ENCODE results near the gene COL8A1.

Gene COL8A1

DNA sequence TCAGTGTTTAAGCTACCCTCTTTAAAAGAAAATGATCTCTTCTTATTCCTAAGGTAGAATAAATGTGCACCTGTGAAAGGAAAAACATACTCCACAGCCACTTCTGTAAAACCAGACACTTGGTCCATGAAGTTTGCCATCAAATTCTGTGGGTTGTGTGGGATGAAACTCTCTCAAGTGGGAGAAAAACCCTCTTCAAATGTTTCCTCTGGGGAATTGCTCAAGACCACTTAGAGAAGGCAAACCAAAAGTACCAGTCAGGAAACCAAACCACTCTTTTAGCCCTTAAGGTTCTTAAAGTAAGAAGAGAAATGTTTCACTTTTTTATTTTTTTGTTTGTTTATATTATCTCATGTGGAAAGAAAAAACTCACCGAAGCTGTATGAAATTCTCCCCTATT lies 1.2 kb downstream of the COL8A1 start:
- DNase-seq (ENCODE audit: low read depth) = no peak

DNA sequence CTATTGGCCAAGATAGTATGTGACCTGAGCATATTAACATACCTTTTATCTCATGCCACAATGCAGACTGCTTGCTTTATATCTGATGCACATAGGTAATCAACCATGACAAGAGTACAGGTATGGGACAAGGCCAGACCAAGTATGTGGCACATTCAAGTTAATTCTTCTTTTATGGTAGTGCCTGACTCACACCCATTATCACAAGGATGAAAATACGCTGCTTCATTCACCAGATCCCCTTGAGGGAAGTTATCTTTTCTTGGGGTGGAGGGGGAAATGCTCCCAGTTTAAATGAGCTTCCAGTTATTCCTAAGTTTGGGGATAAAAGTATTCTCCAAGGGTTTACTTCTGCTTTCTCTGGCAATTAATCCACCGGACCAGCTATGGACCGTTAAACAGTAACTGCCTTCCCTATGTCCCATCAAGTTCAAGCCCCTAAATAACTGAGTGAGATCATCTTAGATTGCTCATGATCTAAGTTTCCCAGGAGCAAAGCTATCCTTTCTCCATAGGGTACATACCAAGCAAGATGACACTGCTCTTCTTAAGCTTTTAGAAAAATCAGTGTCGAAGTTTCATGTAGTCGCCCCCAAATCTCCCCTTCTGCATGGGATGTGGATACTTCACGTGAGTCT lies 1.9 kb downstream of the COL8A1 start:
- no peak for DNase-seq (ENCODE audit: low read depth)

DNA sequence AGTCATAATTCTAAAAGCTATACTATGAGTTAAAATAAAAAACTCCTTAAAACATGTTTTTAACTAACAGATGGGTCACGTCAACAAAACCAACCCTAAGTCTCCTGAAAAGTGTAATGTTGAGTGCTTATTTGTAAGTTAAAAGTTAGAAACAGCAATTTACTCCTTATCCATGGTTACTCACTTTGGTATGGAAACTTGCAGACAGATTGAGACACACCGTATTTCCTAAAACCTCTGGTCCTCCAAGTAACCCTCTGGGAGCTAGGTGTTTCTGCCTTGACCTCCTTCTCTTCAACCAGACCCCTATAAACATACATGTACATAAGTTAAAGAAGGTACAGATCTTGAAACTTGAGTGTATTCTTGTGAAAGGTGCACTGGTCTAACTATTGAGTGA lies 3.1 kb downstream of the COL8A1 start:
- DNase-seq (ENCODE audit: low read depth) = no peak

DNA sequence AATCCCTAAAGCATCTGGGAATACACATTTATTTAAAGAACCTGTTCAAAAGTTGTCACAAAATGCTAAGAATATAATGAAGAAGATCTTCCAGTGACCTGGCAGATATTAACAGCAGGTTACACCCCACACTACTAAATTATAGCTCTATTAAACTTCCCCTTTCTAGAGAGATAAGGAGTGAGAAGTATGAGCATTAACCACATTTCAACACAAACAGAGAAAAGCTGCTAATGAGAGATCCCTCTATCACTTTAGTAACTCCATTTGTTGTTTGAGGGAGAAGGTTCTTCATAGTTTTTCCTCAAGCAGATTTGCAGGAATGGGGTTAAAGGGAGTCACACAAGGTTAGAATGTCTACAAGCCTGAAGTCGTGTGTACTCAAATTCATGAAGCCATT lies 3.6 kb downstream of the COL8A1 start:
- DNase-seq (ENCODE audit: low read depth) = no peak

DNA sequence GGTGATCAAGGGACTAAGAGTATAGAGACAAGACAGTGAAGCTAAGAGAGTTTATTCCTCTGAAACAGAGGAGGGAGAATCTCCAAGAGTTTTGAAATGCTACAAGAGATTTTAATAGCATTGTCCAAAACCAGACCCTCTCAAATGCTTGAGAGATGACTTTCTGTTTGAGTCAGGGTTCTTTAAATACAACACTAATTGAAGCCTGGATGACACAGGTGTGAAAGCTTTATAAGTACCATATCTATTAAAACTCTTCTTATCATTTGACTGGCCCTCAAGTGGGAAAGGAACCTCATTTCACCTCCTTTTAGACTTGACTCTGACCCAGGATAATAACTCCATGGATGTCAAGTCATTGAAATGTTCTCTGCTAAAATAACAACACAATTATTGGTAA lies 5.6 kb downstream of the COL8A1 start:
- no peak for DNase-seq (ENCODE audit: low read depth)

DNA sequence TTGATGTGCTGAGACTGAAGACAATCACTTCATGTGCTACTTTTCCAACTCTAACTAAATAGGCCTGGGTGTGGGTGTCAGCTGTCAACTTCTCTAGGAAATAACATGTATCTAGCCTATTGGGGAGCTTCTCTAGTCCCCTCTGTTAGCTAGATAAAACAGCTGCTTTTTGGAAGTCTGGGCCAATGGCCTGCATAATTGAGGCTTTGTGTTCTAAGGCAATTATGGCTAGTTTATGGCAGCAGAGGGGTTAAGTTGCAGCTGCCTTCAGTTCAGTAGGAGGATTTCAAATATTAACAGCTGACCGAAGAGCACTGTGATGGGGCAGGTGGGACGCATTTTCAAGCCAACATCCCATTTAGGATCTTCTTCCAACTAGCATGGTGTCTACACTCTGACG lies 6.4 kb downstream of the COL8A1 start:
- DNase-seq (ENCODE audit: low read depth) = no peak

DNA sequence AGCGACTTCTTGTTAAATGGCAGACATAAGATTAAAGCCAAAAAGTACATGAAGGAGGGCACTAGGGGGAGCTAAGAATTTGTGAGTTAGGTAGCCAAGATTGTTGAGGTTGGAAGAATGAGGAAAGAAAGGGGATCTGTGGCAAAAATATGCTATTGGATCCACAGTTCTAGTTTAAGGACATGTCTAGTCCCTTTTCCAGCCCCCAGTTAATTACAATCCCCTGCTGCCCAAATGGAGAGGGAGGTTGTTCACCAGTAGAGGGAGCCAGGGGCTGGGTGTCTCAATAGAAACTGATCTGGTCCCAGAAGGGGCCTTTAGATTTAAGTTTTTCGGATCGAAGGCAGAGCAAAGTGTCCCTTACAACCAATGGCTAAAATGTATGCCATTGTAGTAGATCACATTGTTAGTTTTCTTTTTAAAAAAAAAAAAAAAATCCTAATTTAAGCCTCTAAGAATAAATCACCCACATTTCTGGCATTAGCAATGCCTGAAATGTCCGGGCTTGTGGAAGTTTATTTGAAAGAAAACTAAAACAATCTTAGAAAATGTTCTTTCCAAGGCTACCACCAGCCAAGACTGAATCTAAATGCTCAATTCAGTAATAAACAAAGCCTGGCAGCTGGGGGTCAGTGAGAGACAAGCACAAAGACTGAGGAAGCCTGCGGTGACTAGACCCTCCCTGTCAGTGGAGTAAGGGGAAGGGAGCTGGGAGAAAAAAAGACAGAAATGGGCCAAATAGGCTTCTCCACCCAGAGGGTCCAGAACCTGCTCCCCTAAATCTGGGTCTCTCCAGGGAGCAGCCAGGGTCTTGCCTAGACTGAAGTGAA lies 7.1 kb downstream of the COL8A1 start:
- DNase-seq (ENCODE audit: low read depth) = no peak

DNA sequence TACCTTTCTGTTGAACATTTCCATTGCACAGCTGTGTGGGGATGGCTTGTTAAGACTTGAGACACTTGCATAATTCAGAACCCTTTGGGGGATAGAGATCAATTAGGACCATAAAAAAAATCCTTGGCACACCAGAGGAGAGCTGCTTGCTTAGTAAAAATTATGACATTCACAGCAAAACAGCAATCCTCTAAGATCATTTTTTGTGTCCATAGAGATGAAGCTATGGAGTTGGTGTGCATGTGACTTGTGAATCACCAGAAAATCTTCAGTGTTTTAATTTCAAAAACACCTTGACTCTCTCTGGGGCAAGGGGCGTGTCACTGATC lies 7.7 kb downstream of the COL8A1 start:
- no peak for DNase-seq (ENCODE audit: low read depth)

DNA sequence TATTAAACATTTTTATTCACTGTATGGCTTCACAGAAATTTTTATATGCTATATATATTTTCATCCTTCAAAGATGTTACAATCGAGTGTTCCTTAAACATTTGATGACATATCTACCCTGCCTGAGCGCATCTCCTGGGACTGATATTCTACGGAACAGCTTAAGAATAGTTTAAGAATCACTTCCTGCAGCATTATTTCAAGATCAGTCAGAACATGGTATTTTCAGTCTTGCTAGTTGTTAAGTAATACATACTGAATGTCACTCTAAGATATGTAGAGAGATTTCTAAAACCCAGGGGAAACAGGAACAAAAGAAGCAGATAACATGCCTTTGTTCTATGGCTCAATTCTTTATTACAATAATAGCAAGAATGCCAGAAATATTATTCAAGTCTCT lies 8.7 kb downstream of the COL8A1 start:
- DNase-seq (ENCODE audit: low read depth) = no peak

DNA sequence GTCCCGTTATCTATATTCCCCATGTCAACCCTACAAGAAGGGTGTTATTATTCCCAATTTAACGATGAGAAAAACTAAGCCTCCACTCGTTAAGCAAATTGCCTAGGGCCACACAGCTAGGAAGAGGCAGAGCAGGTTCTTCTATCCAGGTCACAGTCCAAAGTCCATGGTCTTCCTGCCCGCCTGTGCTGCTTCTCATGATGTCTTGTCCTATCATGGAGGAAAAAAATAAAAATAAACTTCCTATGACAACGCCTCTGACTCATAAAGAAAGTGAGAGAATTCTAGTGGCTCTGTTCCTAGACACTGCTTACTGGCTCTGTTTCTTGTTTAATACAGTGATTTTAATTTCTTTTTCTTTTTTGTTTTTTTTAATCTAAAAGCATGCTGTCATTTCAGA lies 9.7 kb downstream of the COL8A1 start:
- no peak for DNase-seq (ENCODE audit: low read depth)

DNA sequence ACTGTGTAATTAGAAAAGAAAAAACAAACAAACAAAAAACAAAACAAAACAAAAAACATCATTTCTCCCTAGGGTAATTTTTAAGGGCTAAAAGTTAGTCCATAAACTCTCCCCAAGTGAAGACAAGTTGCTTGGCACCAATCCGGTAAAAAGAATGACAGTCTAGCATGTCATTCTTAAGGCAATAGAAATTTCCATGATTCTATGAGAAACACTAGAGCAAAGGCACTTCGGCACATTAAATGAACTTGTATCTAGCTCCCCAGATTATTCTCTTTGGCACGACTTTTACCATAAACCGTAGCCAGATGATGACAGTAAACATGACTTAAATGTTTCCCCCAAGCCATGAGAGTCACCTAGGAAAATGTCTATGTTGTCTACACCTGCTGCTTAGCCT lies 10.1 kb downstream of the COL8A1 start:
- no peak for DNase-seq (ENCODE audit: low read depth)

DNA sequence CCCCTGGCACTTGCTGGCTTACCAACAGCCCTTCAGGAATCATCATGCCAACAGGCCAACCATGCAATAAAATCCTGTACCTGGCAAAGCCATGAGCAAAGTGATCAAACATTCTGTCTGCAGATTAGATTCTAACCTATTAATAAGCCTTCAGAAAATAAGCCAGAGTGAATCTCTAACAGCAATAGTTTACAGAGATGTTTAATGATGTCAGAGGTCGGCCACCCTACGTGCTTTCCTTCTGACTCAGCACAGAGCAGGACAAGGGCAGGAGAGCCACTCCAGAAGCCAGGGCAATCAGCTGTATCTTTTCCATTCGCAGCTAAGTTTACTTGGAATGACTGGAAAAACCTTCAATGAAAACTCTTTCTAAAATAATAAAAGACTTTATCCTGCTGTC lies 13.1 kb downstream of the COL8A1 start:
- no peak for DNase-seq (ENCODE audit: low read depth)

DNA sequence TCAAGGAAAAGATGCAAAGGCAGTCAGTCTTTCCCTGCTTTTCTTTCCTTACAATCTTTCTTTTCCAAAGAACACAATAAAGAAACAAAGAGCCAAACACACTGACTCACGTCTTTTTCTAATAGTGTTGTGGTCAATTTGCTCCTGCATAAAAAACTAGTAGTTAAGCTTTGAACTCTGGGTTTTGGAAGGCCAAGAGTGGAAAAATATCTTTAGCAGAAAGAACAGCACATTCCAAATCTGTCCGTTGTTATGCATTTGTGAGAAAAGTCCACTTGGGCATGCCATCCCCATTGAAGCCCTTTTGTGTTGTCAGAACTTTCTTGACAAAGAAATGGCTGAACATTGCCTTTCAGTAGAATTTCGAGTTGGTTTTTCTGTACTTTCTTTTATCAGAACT lies 18.2 kb downstream of the COL8A1 start:
- no peak for DNase-seq (ENCODE audit: low read depth)

DNA sequence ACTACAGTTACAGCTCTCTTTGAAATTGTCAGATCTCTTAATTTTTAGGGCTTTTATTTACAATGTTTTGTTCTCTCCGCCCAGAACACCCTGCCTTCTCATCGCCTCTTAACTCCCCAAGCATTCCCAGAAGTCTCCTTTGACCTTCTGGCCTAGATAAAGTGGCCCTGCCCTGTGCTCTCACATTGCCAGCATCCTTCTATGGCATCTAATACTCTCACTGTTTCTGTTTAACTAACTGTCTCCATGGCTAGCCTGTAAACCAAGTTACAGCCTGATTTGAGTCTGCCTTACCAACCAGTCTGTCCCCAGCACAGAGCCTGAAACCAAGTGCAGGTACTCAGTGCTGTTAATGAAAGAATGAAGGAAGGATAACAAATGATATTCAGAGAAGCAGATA lies 19.9 kb downstream of the COL8A1 start:
- no peak for DNase-seq (ENCODE audit: low read depth)

DNA sequence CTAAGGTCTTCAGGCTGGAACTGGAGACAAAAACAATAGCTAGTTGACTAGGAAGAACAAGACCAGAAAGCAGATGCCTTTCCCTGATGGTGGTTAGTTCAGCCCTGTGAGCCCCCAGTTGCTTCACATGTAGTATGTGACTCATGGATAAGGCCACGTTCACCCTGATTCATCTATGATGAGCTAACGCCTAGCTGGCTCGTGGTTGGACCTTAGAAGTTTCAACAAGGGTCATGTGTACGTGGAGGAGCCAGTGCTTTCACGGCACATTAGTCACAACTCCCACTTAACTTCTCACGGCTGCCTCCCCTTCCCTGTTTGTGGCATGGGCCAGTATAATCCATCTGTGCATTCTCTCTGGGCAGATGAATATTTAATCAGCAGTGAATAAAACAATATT lies 20.6 kb downstream of the COL8A1 start:
- no peak for DNase-seq (ENCODE audit: low read depth)

DNA sequence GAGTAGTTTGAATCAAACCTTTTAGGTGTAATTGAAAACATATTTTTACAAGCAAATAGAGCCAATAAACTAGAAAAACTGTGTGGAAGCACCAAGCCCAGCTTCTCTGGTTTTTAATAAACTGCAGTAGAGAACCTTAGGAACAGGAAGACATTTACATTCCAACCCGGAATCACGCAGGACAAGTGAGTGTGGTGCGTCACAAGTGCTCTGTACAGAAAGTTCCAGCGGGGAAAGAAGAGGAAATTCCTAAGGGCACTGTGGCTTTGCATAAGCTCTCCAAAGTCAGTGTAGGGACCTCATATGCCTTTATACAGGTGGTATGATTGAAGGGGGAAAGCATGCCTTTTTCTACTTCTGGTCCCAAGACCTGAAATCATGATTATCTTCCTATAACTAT lies 21.6 kb downstream of the COL8A1 start:
- no peak for DNase-seq (ENCODE audit: low read depth)

DNA sequence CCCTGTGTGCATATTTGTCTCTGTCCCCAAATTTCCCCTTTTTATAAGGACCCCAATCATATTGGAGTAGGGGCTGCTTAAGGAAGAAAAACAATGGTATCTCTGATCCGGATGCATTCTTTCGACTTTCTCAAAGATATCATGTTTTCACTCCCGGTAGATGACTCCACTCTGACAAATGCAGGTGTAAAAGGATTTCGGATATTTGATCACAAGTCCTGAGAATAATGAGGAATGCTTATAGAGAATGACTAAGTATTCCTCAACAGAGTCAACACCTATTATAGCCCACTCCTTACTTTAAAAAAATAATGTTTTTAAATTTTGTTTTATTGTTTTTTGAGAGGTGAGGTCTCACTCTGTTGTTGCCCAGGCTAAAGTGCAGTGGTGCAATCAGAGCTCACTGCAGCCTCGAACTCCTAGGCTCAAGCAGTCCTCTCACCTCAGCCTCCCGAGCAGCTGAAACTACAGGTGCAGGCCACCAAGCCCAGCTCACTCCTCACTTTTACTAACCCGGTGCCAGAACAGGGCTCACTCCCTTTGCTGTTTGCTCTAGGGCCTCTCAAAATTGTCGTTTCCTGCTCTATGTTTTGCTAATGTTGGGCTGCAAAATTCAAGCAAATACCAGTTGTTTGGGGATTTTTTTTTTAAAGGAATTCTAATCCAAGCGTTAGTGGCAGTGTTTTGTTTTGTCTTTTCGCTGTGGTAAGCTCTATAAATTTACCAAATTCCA lies 24.6 kb downstream of the COL8A1 start:
- DNase-seq (ENCODE audit: low read depth) = no peak

DNA sequence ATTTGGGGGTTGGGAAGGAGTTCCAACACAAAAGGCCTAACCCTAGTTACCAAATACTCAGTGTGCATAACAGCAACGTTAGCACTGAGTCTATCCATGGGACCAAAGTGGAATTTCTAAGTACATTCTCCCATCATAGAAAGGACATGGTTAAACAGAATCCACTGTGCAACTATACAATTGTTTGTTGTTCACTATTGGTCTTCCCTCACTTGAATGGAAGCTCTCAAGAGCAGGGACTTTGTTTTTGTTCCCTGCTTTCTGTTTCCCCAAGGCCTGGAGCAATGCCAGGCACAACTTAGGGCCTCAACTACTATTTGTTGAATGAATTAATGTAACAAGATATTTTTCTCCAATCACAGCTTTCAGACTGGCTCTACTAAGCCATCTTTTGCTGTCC lies 25.6 kb downstream of the COL8A1 start:
- no peak for DNase-seq (ENCODE audit: low read depth)

DNA sequence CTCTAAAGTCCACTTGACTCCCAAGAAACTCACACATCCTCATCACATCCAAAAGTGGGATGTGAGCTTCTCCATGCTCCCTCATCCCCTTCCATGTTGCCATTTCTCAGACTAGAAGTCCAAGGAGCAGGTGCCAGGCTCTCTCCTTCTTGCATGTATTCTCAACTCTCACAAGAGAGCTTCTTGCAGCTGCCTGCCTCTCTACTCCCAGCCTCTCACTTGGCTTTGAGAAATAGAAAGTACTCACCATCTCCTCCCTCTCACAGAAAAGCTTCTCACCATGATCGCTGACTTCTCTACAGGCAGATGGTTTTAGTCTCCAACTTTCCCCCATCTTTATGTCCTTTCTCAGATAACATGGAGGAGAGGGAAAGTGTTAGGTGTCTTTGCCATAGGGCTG lies 26.6 kb downstream of the COL8A1 start:
- no peak for DNase-seq (ENCODE audit: low read depth)

DNA sequence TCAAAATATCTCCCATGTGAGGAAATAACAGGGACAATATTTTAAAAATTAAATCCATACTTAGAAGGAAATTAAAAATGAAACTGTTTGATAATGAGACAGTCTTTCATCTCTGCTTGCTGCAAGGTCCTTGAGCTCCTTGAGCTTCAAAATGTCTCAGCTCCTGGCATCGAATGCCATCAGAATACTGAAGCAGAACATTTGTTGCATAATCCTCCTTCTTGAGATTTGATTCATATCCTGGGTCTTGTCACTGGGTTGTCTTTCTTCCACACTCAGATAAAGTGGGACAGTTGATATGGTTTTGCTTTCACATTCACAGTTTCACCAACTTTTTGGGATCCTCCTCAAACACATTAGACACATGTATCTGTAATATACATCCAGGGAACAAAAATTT lies 27.8 kb downstream of the COL8A1 start:
- no peak for DNase-seq (ENCODE audit: low read depth)

DNA sequence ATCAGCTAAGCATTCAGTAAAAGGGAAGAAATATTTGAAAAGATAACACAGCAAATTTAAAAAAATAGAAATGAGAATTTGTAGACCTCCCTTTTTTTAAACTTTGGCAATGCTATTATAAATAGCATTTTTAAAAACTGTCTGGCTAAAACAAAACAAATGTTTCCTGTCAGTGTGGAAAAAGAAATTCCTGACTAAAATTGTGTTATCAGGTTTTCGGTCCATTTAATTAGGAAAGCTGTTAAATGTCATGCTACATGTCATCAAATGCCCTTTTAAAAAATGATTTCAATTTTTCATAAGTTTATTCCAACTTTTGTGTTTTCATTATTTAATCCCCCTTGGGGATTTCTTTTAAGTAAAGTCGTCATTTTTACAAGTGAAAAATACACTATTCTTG lies 29.6 kb downstream of the COL8A1 start:
- DNase-seq (ENCODE audit: low read depth) = no peak

DNA sequence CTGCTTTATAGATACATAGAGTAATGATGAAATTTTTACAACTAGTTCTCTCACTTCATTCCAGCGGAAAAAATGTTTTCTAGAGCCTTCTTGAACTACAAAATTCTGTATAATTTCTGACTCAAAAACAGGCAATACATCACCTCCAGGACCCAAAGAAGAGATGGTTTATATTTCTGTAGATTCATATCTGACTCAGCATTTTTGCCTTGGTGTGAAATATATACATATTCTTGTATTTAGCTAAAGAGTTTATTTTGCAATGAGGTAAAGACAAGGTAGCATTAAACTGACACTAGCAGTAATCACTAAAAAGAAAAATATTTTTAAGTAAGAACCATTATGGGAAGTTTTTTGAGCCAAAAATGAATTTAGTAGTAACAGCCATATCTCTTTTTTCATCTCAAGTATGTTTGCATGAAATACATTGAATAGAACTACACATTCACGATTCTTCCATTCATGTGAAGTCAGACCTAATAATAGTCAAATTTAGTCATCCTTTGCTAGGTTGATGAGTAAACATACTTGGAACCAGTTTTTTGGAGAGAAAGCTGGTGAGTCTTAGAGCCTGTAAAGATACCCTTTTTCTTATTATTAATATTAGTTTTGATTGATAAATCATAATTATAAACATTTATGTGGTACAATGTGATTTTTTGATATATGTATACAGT lies 31.6 kb downstream of the COL8A1 start:
- no peak for DNase-seq (ENCODE audit: low read depth)

DNA sequence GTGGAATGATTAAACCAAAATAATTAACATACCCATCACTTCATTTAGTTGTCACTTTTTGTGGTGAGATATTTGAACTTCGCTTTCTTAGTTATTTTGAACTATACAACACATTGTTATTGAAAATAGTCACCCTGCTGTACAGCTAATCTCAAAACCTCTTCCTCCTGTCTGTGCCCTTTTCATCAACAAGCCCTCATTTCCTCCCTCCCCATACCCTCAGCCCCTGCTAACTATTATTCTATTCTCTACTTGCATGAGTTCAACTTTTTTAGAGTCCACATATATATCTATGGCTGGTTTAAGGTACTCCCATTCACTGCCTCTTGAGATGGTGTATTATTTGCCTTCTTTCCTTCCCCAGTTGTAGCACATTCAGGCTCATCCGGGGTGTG lies 32.2 kb downstream of the COL8A1 start:
- DNase-seq (ENCODE audit: low read depth) = no peak
